Stimulated activated CD4-positive, alpha-beta T cell treated with anti-CD3 and anti-CD28 coated beads, Interleukin-4, amount 100 ng/mL, for 4 hours (primary cell): ENCODE measurements around the gene HS2ST1.
"Not testable (repeated sequence)": the region's sequence is repeated elsewhere in the genome, so short reads cannot be mapped to it uniquely, and the experiment has no call there.

Experiments
- DNase-seq, 2 experiments: peaks; one replicate each; pipeline ENCODE4 v3.0.0-alpha.2; 2020

HS2ST1 gene

DNA sequence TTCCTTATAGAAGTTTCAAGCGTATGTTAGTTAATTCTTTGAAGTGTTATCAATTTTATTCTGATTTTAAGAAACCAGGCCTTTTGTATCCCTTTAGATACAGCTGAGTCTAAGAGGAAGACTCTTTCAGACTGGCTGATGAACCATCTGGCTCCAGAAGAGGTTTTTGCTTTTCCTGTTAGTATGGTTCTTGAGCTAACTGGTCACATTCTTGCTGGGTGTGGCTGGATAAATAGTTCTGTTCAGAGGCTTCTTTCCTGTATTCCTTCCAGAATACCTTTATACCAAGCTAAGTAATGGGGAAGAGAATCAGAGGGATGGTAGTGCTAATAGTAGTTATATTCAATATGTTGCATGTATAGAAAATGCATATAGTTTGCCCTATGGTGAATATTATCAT lies 12.4 kb downstream of the HS2ST1 start:
- DNase-seq, result no peak

DNA sequence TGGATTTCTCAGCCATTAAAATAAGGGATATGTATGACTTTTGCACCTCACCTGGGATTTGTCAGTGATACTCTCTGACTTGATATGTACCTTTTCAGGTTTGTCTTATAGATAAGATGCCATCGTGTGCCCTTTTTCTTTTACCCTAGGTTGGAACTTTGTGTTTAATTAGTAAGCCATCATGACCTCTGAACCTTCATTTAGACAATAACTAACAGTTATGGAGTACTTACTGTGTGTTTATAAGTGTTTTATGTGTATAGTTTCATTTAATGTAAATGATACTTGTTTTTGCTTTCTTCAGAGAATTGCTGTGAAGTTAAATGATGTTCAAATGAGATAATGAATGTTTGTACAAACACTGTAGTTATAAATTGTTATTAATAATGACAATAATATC lies 14.4 kb downstream of the HS2ST1 start:
- no peak for DNase-seq

DNA sequence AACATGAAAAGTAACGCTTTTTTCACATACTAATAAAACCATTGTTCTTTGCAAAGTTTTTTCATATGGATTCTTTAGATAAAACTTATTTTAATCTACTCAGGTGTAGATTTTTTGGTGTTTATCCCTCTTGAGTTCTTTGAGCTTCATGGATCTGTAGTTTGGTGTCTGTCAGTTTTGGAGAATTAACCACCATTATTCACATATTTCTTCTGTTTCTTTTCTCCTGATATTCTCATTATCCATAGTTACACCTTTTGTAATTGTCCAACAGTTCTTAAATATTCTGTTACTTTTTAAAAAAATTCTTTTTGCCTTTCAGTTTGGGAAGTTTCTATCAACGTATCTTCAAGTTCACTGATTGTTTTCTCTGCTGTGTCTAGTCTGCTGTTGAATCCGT lies 18.6 kb downstream of the HS2ST1 start:
- DNase-seq, result no peak

DNA sequence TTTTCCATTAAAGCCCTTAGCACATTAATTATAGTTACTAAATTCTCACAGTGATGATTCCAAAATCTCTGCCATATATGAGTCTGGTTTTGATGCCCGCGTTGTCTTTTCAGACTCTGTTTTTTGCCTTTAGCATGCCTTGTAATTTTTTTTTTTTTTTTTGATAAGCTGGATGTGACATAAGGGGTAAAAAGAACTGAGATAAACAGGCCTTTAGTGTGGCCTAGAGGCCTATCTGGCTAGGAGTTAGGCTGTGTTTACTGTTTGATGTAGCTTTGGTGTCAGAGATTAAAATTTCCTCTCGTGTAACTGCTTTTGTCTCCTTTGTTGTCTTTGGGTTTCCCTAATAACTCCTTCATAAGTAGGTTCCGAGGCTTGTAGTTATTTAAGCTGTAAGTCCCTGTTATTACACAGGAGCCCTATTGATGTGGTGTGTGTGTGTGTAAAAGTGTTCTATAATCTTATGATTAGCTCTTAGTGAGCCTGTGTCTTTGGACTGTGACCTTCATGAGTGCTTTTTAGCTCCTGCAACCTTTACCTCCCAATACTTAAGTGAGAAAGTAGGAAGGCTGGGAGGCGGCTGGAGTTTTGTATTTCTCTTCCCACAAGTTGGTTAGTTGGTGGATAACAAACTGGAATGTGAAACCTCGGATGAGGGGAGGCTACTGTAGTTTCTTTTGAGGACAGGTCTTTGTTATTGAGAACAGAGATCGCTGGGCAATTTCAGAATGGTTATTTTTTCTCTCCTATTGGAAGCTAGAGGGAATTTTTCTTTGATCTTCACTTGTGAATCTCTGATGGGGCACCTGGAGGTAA lies 19.3 kb downstream of the HS2ST1 start:
- DNase-seq, result no peak

DNA sequence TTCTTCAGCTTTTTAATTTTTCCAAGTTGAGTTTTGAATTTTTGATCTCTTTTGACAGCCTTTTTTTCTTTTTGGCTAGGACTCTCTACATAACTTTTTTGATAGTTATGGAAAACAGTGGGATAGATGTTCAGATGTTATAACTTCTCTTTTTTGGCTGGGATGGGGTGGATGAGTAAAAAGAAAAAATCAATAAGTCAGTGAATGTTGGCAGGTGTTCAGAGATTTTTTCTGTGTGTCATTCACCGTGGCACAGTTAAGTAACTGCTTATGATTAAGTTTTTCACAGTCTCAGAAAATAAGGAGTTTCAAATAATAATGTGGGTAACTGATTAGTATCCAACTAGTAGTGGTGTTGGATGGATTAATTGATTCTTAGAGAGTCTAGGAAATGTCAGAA lies 24.0 kb downstream of the HS2ST1 start:
- DNase-seq, result no peak

DNA sequence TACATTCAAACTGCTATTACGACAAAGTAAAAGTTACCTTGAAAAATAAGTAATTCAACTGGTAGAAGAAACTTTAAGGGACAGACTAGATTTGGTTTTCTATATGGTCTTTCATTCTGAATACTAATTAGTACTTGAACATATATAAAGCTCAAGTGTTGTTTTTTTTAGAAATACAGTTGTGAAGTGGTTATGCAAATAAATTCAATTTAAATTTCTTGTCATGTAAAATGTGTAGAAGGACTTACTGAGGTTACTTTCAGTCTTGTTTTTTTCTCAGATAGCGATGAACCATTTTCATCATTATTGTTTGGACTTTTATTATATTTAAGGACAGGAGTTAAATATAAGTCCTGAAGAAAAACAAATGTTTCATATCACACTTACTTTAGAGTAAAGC lies 24.4 kb downstream of the HS2ST1 start:
- DNase-seq, result no peak

DNA sequence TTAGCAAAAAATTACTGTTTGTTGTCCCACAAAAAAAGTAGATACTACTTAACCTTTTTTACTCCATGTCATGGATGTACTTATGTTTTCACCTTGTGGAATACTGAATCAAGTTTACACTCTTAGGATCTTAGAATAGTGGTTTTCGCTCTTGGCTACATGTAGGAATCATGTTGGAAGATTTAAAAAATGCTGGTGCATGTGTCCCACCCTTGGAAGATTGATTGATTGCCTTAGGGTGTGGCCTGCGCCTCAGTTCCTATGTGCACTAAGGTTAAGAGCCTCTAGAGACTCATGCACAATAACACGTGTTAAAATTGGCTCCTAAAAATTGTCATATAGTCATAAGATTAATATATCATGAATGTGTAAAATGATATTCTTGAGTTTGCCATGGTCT lies 25.0 kb downstream of the HS2ST1 start:
- no peak for DNase-seq

DNA sequence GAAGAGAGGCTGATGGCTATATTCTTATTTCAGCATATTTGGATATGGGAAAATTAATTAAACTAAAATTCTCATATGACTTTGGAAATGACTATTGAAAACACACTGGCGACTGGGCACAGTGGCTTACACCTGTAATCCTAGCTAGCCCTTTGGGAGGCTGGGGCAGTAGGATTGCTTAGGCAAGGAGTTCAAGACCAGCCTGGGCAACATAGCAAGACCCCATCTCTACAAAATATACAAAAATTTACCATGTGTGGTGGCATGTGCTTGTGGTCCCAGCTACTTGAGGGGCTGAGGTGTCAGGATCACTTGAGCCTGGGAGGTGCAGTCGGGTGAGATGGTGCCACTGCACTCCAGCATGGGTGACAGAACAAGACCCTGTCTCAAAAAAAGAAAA lies 26.2 kb downstream of the HS2ST1 start:
- no peak for DNase-seq

DNA sequence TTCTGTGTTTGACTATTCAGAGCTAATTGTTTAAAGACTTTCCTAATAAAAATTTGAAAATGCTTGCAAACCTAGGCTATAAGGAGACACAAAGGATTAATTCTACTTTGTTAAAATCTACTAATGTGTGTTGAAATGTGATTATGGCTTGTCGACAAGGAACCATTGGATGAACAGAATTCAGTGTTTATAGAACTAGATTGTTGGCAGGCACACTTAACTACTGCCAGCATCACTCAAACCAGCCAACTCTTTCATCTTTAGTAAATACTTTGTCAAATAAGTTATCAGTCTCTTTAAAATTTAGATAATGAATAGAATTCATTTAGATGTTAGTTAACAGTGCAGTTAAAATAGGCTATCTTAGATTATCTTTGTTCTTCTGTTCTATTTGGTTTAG lies 27.6 kb downstream of the HS2ST1 start:
- DNase-seq, result no peak

DNA sequence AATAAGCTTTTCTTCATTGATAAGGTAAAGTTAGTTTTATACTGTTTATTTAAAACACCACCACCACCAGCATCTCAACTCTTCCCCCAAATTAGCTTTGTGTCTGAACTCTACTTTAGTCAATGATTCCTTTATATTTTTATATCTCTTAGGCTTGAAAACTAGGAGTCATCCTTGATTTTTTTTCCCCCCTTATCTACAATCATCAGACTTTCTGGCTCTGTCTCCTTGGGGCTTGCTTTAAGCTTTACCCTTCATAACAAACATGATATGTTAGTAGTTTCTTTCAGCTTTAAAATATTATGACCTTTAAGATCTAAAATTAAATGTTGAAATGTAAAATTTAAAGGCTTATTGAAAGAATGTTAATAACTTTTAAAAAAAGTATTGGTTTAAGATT lies 28.3 kb downstream of the HS2ST1 start:
- DNase-seq, result no peak

DNA sequence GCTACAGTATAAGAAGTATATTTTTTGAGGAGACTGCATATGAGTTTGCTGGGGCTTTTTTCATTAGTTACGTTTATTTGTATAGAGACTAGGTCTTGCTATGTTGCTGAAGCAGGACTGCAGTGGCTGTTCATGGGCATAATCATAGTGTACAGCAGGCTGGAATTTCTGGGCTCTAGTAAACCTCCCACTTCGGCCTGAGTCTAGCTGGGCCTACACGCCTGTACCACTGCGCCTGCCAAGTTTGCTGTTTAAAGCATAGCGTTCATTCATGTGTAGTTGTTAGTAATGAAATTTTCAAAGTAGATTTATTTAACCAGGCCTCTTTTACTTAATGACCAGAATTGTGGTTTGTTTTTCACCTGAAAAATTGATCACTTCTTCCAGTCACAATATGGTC lies 33.8 kb downstream of the HS2ST1 start:
- no peak for DNase-seq

DNA sequence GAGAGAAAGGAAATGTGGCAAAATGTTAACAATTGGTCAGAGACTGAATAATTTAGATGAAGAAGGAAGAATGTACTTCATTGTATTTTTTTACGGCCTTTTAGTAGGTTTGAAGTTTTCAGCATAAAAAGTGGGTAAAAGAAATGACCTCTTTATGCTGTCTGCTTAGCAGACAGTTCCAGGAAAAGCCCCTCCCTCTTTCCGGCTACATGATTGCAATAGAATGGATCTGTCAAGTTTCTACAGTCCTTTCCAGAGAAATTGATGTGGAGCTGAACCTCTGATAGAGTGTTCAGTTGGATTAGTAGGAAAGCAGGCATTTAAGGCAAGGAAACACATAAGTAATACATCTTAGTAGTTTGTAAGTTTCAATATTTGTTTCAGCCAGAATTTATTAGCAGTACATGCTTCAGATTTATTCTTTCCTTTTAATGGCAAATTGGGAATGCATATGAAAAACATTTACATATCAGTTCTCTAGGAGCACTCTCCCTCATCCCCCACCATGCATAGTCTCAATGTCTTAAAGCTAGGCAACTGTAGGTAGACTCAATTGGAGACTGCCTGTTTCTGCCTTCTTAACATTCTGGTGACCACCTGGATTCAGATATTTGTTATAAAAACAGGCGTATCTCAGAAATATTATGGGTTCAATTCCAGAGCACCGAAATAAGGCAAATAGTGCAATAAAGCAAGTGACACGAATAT lies 36.4 kb downstream of the HS2ST1 start:
- DNase-seq, result no peak

DNA sequence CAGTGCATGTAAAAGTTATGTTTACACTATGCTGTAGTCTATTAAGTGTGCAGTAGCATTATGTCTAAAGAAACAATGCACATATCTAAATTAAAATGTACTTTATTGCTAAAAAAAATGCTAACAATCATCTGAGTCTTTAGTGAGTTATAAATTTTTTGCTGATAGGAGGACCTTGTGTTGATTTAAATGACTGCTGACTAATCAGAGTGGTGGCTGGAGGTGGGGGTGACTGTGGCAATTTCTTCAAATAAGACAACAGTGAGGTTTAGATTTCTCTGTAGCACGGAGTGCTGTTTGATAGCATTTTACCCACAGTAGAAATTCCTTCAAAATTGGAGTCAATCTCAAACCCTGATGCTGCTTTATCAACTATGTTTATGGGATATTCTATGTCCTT lies 37.0 kb downstream of the HS2ST1 start:
- DNase-seq, result no peak

DNA sequence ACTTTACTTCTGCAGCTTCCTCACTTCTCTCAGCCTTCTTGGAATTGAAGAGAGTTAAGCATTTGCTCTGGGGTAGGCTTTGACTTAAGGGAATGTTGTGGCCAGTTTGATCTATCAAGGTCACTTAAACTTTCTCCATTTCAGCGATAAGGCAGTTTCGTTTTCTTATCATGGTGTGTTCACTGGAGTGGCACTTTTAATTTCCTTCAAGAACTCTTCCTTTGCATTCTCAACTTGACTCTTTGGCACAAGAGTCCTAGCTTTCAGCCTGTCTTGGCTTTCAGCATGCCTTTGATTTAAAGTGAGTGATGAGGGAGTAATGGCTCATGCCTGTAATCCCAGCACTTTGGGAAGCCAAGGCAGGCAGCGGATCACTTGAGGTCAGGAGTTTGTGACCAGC lies 38.7 kb downstream of the HS2ST1 start:
- DNase-seq, result no peak

DNA sequence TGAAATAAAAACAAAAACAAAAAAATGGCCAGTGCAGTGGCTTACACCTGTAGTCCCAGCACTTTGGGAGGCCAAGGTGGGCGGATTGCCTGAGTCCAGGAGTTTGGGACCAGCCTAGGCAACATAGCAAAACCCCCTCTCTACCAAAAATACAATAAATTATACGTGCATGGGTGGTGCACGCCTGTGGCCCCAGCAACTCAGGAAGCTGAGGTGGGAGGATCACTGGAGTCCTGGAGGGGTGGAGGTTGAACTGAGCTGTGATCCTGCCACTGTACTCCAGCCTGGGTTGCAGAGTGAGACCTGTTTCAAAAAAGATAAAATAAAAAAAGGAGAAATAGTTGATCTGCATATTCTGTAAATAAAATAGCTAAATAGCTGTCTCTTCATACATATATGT lies 41.2 kb downstream of the HS2ST1 start:
- no peak for DNase-seq

DNA sequence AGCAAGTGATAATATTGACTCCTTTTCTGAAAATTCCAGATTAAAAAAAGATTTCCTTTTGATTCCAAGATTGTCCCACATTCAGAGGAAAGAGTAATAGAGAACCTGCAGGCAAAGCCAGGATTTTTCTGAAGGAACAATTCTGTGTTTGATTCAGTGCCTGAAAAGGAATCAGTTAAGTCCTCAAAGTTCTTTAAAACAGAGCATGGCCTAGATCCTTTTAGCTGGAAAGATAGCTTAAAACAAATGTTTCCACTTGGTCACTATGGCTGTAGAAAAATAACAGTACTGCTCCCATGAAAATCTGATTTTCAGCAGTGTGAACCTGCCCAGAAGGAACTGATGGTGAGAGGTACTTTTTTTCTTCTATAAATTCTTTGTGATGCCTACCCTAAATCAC lies 41.8 kb downstream of the HS2ST1 start:
- no peak for DNase-seq

DNA sequence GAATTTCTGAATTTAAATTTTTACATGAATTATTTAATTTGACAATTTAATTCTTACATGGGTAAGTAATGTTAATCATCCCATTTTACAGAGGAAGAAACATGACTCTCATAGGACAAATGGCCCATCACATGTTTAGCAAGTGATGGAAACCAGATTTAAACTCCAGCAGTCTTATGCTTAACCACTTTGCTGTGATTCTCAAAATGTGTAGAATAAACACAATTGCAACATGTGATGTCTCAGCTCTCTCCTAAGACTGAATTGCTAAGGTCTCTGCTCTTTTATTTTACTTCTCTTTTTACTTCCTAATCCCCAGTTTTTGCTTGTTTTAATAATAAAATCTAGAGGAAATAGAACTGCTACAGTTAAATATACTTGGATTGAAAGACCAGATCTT lies 42.8 kb downstream of the HS2ST1 start:
- DNase-seq, result no peak

DNA sequence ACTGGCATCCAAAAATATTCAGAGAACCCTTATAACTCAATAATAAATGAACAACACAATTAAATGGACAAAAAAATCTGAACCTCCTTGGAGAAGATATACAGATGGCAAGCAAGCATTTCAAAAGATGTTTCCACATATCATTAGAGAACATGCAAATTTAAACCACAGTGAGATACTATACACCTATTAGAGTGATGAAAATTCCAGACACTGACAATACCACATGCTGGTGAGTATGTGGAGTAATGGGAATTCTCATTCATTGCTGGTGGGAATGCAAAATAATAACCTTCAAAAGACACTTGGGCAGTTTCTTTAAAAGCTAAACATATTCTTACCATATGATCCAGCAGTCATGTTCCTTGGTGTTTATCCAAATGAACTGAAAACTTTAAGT lies 46.1 kb downstream of the HS2ST1 start:
- DNase-seq, result no peak

DNA sequence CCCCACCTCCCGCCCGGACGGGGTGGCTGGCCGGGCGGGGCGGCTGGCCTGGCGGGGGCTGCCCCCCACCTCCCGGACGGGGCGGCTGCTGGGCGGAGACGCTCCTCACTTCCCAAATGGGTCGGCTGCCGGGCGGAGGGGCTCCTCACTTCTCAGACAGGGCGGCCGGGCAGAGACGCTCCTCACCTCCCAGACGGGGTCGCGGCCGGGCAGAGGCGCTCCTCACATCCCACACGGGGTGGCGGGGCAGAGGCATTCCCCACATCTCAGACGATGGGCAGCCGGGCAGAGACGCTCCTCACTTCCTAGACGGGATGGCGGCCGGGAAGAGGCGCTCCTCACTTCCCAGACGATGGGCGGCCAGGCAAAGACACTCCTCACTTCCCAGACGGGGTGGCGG lies 49.4 kb downstream of the HS2ST1 start:
- not testable (repeated sequence) for DNase-seq

DNA sequence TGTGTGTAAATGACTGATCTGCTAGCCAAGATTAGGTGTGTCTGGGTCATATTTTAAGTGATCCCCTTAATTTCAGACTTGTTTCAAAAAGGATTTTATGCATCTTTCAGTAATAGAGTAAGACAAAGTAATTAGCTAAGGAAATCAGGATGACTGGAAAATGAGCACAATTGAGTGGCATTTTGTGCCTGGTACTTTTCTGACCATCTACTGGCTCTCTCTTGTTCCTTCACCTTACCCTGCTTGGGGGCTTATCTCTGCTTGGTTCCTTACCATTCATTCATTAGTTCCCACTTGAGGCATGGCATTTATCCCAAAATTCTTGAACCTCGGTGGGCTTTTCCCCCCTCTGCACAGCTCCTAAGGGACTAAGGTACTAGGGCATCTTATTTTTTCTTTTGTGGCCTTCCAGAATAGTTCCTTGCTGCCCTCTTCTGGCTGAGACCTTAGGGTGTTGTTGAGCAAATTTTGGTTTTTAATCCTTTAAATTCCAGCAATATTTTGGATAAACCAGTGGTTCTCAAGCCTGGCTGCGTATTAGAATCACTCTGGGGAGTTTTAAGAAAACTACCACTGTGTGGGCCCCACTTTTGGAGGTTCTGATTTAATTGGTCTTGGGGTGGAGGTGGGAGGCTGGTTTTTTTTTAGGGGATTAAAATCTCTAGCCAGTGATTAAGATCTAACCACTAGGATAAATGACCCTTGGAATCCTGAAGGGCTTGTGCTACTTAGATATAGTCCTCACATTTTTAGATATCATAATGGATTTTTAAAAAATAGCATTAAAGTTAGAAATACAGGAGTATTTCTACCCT lies 50.8 kb downstream of the HS2ST1 start:
- DNase-seq, result no peak

DNA sequence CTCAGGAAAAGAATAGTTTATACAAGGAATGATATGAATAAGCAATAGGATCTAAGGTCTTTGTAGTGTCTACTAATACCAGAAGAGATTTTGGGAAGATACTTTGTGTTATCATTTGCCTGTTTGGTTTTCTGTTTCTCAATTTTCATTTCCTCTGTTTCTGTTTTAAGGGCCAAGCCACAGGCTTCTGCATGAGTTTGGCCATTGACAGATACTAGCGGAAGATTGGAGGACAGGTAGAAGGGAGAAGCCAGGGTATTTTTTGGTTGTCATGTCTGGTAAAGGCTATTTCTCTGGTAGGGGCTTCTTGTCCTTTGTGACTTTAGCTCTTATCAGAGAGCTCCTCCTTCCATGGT lies 51.4 kb downstream of the HS2ST1 start:
- no peak for DNase-seq

DNA sequence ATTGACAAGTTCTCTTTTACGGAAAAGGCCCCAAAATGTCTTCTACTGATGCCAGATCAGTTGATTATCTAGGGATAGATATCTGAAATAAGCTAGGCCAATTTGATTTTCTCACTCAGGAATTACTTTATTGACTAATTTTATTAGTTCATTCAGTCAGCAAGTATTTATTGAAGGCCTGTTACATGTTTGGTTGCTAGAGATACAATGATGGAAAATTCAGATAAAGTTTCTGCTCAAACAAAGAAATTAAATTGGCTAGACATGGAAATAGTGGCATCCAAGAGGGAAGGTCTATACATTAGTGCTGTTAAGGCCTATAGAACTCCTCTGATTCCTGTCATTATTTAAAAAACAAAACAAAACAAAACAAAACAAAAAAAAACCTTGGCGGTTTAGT lies 56.5 kb downstream of the HS2ST1 start:
- no peak for DNase-seq

DNA sequence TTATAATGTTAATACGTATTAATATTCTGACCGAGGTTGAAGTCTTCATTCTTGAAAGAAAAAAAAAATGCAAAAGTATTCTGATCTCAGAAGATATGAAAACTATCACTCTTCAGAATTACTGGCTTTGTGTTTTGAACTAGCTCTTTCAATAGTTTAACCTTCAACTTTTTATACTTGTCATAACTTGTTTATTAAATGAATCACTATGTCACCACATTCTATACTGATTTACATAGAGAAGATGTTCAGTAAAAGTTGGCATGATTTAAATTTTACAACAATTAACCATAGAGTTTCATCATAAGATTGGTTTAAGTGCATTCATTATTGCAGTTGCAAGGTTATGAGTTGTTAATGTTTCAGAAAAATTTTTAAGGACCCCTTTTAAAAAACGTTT lies 57.3 kb downstream of the HS2ST1 start:
- no peak for DNase-seq

DNA sequence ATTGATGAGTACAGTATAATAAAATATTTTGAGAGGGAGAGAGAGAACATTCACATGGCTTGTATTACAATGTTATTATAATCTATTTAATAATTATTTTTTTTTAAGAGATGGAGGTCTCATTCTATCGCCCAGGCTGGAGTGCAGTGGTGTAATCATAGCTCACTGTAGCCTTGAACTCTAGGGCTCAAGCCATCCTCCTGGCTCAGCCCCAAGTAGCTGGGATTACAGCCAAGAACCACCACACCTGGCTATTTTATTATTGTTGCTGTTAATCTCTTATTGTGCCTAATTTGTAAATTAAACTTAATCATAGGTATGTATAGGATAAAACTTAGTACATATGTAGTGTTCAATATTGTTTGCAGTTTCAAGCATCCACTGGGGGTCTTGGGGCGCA lies 57.8 kb downstream of the HS2ST1 start:
- DNase-seq, result no peak
